Subcutaneous adipose tissue (tissue), 4 donors: ENCODE measurements around the gene ATRN. TPM values are rescaled to one million over a fixed set of nuclear protein-coding genes. Genes with fewer than 3 reads are reported as not detected.

Experiments used
- total RNA-seq, 4 donors: library from RNA; depleted of rRNA; stranded (reverse); fragments of >200 nt; gene quantifications; one replicate each; pipeline ENCODE4 v1.1.0, GENCODE V29; 2016
- TF ChIP-seq, protein P1 (sequence below): fragments of 450-650 bp; IDR thresholded peaks from one replicate; pipeline ENCODE4 v1.5.1; 2016; ENCODE audit warnings: low read depth, mild to moderate bottlenecking, control low read depth, antibody characterized with exemption, moderate library complexity

The ATRN gene
- total RNA-seq, 4 donors from 2014 or later, result 24.7 to 42.3 (median 30.3) TPM

DNA sequence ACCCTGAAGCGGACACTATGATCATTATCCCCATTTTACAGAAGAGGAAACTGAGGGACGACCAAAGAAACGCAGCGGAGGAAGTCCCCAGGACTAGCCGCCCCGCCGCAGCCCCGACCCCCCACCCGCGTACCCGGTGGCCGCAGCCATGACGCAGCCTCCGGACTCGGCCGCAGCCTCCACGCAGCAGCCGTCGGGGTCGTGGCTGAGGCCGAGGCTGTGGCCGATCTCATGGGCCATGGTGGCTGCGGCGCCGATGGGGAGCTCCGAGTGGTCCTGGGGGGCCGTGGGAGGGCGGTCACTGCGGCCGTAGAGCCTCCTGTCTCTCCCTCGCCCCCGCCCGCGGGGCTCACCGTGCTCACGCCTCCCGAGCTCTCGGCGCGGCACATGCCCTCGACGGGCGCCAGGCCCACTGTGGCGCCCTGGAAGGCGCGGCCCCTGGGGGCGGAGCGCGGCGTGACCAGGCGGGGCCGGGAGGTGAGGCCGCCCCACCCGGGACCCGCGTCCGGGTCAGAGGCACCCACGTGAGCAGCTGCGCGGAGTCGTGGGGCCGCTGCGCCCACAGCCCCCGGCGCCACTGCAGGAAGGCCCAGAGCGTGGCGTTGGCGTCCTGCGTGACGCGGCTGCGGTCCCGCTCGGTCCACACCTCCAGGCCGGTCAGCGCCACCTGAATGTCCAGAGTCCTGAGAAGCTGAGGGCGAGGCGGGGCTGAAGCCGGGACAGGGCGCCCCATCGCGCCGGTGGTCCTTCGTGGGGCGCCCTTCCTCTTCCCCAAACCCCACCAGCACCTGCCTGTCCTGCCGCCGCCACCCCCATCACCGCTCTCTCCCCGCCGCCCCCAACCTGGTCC, 202.6 kb downstream of the ATRN start:
- TF ChIP-seq, protein P1, sequence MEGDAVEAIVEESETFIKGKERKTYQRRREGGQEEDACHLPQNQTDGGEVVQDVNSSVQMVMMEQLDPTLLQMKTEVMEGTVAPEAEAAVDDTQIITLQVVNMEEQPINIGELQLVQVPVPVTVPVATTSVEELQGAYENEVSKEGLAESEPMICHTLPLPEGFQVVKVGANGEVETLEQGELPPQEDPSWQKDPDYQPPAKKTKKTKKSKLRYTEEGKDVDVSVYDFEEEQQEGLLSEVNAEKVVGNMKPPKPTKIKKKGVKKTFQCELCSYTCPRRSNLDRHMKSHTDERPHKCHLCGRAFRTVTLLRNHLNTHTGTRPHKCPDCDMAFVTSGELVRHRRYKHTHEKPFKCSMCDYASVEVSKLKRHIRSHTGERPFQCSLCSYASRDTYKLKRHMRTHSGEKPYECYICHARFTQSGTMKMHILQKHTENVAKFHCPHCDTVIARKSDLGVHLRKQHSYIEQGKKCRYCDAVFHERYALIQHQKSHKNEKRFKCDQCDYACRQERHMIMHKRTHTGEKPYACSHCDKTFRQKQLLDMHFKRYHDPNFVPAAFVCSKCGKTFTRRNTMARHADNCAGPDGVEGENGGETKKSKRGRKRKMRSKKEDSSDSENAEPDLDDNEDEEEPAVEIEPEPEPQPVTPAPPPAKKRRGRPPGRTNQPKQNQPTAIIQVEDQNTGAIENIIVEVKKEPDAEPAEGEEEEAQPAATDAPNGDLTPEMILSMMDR, result no peak

DNA sequence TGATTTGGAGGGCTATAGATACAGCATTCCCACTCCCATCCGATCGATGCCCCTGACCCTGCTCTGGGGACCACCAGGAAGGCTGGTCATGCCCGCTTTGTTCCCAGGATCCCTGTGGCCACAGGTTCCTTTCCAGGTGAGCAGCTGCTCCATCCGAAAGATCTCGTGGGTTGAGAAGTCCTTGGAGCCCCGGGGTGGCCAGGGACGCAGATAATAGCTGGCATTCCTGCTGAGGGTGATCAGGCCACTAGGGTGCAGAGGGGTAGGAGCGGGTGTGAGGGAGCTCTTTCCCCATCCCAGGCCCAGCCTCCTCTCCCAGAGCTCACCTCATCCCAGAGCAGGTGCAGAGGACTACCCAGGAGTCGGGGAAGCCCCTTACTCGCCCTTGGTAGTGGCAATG, 203.6 kb downstream of the ATRN start:
- TF ChIP-seq, protein P1, result no peak

DNA sequence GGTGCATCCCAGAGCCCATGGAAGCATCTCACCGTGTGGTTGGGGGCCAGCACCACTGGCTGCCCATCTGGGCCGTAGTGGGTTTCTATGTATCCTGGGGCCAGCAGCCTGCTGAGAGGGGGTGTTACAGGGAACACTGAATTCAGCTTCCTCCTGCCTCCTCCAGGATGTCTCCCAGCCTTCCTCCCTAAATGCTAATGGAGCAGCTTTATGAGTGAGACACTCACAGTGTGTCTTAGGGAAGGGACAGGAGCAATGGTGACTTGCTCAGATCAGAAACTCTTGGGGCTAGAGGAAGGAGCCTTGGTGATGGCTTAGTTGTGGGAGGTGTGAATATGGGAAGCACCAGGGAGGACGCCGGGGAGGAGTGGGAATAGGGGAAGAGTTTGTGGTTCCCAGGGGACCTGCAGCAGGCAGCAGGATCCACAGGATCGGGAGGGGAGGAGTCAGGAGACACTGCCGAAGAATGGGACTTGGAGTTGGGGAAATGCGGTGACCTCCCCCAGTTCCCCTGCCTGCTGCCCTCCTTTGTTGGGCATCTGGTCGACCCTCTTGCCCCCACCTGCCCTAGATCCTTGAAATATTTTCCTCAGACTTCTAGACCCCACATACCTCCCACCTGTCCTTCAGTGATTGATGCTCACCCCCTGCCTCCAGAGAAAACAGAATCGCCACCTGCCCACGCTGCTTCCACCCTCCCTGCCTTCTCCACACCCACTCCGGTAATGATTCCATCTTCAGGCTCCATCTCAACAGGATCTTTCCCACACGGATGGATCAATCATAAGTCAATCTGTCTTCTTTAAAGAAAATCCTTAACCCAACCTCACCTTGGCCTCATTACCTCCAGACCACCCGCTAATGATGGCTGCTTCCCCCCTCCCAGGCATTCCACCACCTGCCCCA, 204.4 kb downstream of the ATRN start:
- TF ChIP-seq, protein P1, result no peak

DNA sequence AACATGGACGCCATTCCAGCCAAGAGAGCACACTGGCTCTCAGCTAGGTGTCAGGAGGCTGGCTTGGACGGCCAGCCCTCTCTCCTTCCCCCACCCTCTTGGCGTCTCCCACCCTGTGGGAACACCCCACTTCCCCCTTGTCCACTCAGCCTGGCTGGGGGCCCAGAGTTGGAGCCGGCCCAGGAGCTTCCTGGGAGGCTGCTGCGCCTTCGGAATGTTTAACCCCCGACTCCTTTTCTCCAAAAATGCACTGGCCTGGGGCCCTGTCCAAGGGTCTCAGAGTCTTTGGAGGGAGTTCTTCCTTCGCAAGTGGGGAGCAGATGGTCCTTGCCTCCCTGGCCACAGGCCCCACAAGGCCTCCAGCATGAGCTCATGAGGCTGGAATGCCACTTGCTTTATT, 206.9 kb downstream of the ATRN start:
- TF ChIP-seq, protein P1, result no peak

DNA sequence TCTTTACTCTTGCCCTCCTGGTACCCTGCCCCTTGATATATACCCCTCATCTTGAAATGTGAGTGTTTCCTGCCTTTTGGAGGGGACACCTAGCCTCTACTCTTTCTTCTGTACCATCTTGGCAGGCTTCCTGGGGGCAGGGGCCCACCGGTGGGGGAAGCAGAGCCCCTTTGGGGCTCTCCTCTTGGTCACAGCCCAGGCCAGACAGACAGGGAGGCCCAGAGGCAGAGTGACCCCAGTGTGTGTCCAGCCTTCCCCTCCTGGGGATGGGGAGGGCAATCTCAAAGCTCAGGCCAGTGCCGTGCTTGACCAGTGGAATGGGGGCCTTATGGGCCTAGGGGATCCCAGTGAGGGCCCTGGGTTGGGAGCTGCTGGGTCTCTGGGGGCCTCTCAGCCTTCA, 207.4 kb downstream of the ATRN start:
- TF ChIP-seq, protein P1, result no peak

DNA sequence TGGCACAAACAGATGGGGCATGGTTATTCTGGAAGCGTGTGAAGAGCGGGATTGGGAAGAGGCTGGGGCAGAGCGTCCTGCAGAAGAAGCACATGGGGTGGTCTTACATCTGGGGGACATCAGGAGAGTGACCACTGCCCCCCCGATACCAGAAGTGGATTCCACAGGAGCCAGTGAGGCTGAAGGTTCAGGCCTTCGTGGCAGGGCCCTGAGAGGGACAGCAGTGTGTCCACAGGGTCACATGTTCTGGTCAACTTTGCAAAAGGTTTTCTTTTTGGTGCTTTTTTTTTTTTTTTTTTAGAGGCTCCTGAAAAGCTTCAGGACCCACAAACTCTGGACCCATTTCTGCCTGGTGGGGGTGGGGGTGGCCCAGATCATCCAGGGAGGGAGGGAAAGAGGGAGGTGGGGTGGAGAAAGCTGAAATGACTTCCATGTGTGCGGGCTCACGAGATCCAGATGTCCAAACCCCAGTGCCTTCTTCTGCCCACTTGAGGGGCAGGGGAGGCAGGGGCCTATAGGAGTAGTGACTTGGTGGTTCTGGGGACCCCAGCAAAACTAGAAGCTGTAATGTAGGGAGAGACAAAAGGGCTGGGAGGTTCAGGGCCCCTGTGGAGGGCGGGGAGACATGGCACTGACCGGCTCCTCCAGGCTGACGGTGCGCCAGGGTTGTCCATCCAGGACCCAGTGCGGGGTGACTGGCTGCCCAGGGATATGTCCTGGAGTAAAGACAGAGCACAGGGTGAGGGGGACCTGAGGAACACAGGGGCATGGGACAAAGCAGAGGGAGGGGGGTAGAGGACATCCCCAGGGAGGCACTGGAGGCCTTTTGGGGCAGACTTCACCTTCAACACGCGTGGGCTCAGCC, 208.3 kb downstream of the ATRN start:
- TF ChIP-seq, protein P1, result no peak
